IPS-18a (cell line): ENCODE results near the gene RABL3.
"Not testable (repeated sequence)": the region's sequence is repeated elsewhere in the genome, so short reads cannot be mapped to it uniquely, and the experiment has no call there.

ENCODE experiments used
- H3K27ac ChIP-seq: one replicate; pipeline ENCODE4 v1.5.1; 2013; ENCODE audit warnings: low read length
- H3K27me3 ChIP-seq: one replicate; pipeline ENCODE4 v1.6.1; 2013; ENCODE audit warnings: mild to moderate bottlenecking, low read length; ENCODE audit not compliant: control insufficient read depth, insufficient read depth
- H3K36me3 ChIP-seq: one replicate; pipeline ENCODE4 v1.6.1; 2013; ENCODE audit warnings: low read depth, low read length; ENCODE audit not compliant: control insufficient read depth
- H3K4me1 ChIP-seq: one replicate; pipeline ENCODE4 v1.6.1; 2013; ENCODE audit warnings: low read depth, low read length; ENCODE audit not compliant: control insufficient read depth
- H3K4me3 ChIP-seq: one replicate; pipeline ENCODE4 v1.5.1; 2013; ENCODE audit warnings: low read length
- H3K9ac ChIP-seq: one replicate; pipeline ENCODE4 v1.6.1; 2013; ENCODE audit warnings: mild to moderate bottlenecking, low read length, moderate library complexity
- H3K9me3 ChIP-seq: one replicate; pipeline ENCODE4 v1.6.1; 2013; ENCODE audit warnings: low read depth, low read length; ENCODE audit not compliant: control insufficient read depth

The RABL3 gene

GRCh38 chr3:120766576-120766975 lies 24.3 kb upstream of the RABL3 start:
- no peaks in the 10 kb centered on the region for H3K27me3 ChIP-seq
- H3K4me1 ChIP-seq = peaks cover 50% of the 10 kb centered on the region
- no peak overlapping the region for H3K4me3 ChIP-seq
- no peak overlapping the region for H3K9ac ChIP-seq
- no peaks in the 10 kb centered on the region for H3K9me3 ChIP-seq
- H3K36me3 ChIP-seq = peaks cover 5% of the 10 kb centered on the region
- no peak overlapping the region for H3K27ac ChIP-seq

GRCh38 chr3:120765830-120766493 lies 23.6 kb upstream of the RABL3 start:
- no peak overlapping the region for H3K9ac ChIP-seq
- H3K27ac ChIP-seq = no peak overlapping the region
- H3K4me1 ChIP-seq = peaks cover 44% of the 10 kb centered on the region
- H3K4me3 ChIP-seq = no peak overlapping the region
- H3K36me3 ChIP-seq = peaks cover 4% of the 10 kb centered on the region
- no peaks in the 10 kb centered on the region for H3K27me3 ChIP-seq
- no peaks in the 10 kb centered on the region for H3K9me3 ChIP-seq

GRCh38 chr3:120764206-120764605 lies 21.9 kb upstream of the RABL3 start:
- Histone ChIP-seq H3K9me3 (no peaks in the 10 kb centered on the region), H3K4me3 (no peak overlapping the region), H3K36me3 (no peaks in the 10 kb centered on the region), H3K4me1 (peaks cover 32% of the 10 kb centered on the region), H3K27ac (peak overlapping the region; percentile 84), H3K9ac (no peak overlapping the region), H3K27me3 (no peaks in the 10 kb centered on the region)

GRCh38 chr3:120763601-120764000 lies 21.3 kb upstream of the RABL3 start:
- Histone ChIP-seq H3K9ac (no peak overlapping the region), H3K4me1 (peaks cover 32% of the 10 kb centered on the region)

GRCh38 chr3:120762615-120763014 lies 20.3 kb upstream of the RABL3 start:
- Histone ChIP-seq H3K27ac (peak overlapping the region; percentile 59), H3K36me3 (peaks cover 1% of the 10 kb centered on the region), H3K4me1 (peaks cover 32% of the 10 kb centered on the region), H3K9me3 (no peaks in the 10 kb centered on the region), H3K27me3 (no peaks in the 10 kb centered on the region), H3K9ac (no peak overlapping the region), H3K4me3 (no peak overlapping the region)

More at GRCh38 chr3:120763601-120764000, 21.3 kb upstream of the RABL3 start:
- H3K4me3 ChIP-seq = no peak overlapping the region
- H3K27ac ChIP-seq = peak overlapping the region; percentile 84
- H3K9me3 ChIP-seq = no peaks in the 10 kb centered on the region
- H3K27me3 ChIP-seq = no peaks in the 10 kb centered on the region
- H3K36me3 ChIP-seq = no peaks in the 10 kb centered on the region

DNA sequence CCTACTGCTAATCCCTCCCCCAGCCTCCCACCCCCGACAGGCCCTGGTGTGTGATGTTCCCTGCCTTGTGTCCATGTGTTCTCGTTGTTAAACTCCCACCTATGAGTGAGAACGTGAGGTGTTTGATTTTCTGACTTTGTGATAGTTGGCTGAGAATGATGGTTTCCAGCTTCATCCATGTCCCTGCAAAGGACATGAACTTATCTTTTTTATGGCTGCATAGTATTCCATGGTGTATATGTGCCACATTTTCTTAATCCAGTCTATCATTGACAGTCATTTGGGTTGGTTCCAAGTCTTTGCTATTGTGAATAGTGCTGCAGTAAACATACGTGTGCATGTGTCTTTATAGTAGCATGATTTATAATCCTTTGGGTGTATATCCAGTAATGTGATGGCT lies 16.2 kb upstream of the RABL3 start:
- not testable (repeated sequence) for H3K9me3 ChIP-seq

GRCh38 chr3:120756061-120756460 lies 13.7 kb upstream of the RABL3 start:
- Histone ChIP-seq H3K9ac (no peak overlapping the region), H3K27ac (no peak overlapping the region), H3K9me3 (no peaks in the 10 kb centered on the region), H3K4me3 (no peak overlapping the region), H3K27me3 (no peaks in the 10 kb centered on the region), H3K4me1 (peaks cover 9% of the 10 kb centered on the region), H3K36me3 (peaks cover 31% of the 10 kb centered on the region)

More for the DNA sequence above, 16.2 kb upstream of the RABL3 start:
- not testable (repeated sequence) for H3K4me3 ChIP-seq, H3K27ac ChIP-seq, H3K9ac ChIP-seq, H3K27me3 ChIP-seq, H3K4me1 ChIP-seq
- peaks cover 13% of the 10 kb centered on the region for H3K36me3 ChIP-seq

GRCh38 chr3:120753810-120754209 lies 11.5 kb upstream of the RABL3 start:
- Histone ChIP-seq H3K36me3 (peaks cover 40% of the 10 kb centered on the region), H3K4me1 (peaks cover 13% of the 10 kb centered on the region), H3K27me3 (no peaks in the 10 kb centered on the region), H3K27ac (no peak overlapping the region), H3K9me3 (no peaks in the 10 kb centered on the region), H3K4me3 (no peak overlapping the region), H3K9ac (no peak overlapping the region)

DNA sequence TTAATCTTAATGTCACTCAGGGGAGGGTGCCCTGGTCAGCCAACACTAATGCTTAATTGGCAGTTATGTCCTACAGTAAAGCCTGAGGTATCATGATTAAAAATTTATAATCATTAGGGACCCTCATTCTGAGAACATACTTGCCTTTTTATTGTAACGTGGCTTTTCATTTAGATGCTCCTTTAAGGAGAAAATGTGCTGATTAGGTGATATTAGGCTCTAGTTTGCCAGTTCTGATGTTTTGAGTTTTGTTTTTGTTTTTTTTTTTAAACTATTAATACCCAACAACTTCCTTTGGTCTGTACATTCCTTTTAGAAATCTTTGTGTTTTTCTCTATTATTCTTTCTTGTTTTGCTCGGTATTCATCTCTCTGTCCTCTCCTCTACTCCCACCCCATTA lies 10.5 kb upstream of the RABL3 start:
- peaks cover 40% of the 10 kb centered on the region for H3K36me3 ChIP-seq
- H3K27ac ChIP-seq = no peak overlapping the region

GRCh38 chr3:120752230-120752629 lies 9.9 kb upstream of the RABL3 start:
- Histone ChIP-seq H3K9ac (no peak overlapping the region), H3K4me3 (no peak overlapping the region), H3K27ac (no peak overlapping the region), H3K27me3 (no peaks in the 10 kb centered on the region), H3K9me3 (no peaks in the 10 kb centered on the region), H3K4me1 (peaks cover 13% of the 10 kb centered on the region), H3K36me3 (peaks cover 37% of the 10 kb centered on the region)

More for the DNA sequence above, 10.5 kb upstream of the RABL3 start:
- H3K4me3 ChIP-seq = no peak overlapping the region
- H3K9ac ChIP-seq = no peak overlapping the region
- peaks cover 13% of the 10 kb centered on the region for H3K4me1 ChIP-seq
- no peaks in the 10 kb centered on the region for H3K27me3 ChIP-seq
- H3K9me3 ChIP-seq = no peaks in the 10 kb centered on the region

DNA sequence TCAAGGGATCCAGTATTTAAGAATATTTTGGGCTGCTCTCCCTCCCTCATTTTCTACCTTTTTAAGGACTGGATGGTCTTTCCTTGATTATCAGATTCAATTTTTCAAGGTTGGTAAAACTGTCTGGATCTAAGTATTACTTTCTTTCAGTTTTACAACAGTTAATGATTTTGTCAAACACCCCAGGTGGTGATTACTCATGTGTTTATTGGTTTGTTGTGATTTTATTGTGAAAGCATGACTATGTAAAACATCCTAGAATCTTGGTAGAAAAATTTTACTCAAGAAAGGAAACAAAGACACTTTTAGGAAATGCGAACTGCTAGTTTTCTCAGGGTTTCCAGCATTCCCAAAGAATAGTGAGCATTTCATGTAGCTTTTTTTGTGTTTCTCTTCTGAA lies 7.5 kb upstream of the RABL3 start:
- H3K36me3 ChIP-seq = peaks cover 27% of the 10 kb centered on the region
- H3K27ac ChIP-seq = no peak overlapping the region
- H3K9me3 ChIP-seq = no peaks in the 10 kb centered on the region
- H3K9ac ChIP-seq = peak overlapping the region; percentile 3
- peaks cover 14% of the 10 kb centered on the region for H3K4me1 ChIP-seq
- H3K4me3 ChIP-seq = no peak overlapping the region
- no peaks in the 10 kb centered on the region for H3K27me3 ChIP-seq

GRCh38 chr3:120745466-120745865 lies 3.1 kb upstream of the RABL3 start:
- no peak overlapping the region for H3K4me3 ChIP-seq
- peaks cover 2% of the 10 kb centered on the region for H3K36me3 ChIP-seq
- H3K9ac ChIP-seq = no peak overlapping the region
- H3K9me3 ChIP-seq = no peaks in the 10 kb centered on the region
- H3K27me3 ChIP-seq = no peaks in the 10 kb centered on the region
- peaks cover 16% of the 10 kb centered on the region for H3K4me1 ChIP-seq
- no peak overlapping the region for H3K27ac ChIP-seq
